ENCODE results near the gene SLC22A2.

The SLC22A2 gene

GRCh38 chr6:160217073-160217472, 41.5 kb downstream of the SLC22A2 start:
- no peak for TF ChIP-seq YY1 (IDR thresholded peaks at IDR 0.05; ENCODE audit: low read depth)
- TF ChIP-seq NFIC (IDR thresholded peaks at IDR 0.05), result no peak
- no peak for TF ChIP-seq MAX (IDR thresholded peaks at IDR 0.05)
- no peak for TF ChIP-seq REST (IDR thresholded peaks at IDR 0.05; ENCODE audit: low read depth)
- no peak for TF ChIP-seq TAF1 (IDR thresholded peaks at IDR 0.05; ENCODE audit: low read depth)
- no peak for TF ChIP-seq RAD21 (IDR thresholded peaks at IDR 0.05; ENCODE audit: low read depth)
- no peak for TF ChIP-seq USF1 (IDR thresholded peaks at IDR 0.05)
- TF ChIP-seq ZBTB7A (IDR thresholded peaks at IDR 0.05; ENCODE audit: low read depth), result no peak
- TF ChIP-seq FOXM1 (IDR thresholded peaks at IDR 0.05; ENCODE audit: borderline replicate concordance, low read depth), result no peak
- TF ChIP-seq EP300 (IDR thresholded peaks at IDR 0.05; ENCODE audit: borderline replicate concordance), result no peak
- no peak for TF ChIP-seq EGR1 (IDR thresholded peaks at IDR 0.05)
- TF ChIP-seq CEBPB (IDR thresholded peaks at IDR 0.05), result no peak
- TF ChIP-seq TEAD4 (IDR thresholded peaks at IDR 0.05), result no peak
- no peak for TF ChIP-seq CREB1 (IDR thresholded peaks at IDR 0.05; ENCODE audit: low read depth)
- TF ChIP-seq TCF12 (IDR thresholded peaks at IDR 0.05; ENCODE audit: low read depth), result no peak

GRCh38 chr6:160215232-160215631, 43.4 kb downstream of the SLC22A2 start:
- TF ChIP-seq CEBPB (IDR thresholded peaks at IDR 0.05), result no peak
- no peak for TF ChIP-seq YY1 (IDR thresholded peaks at IDR 0.05; ENCODE audit: low read depth)
- TF ChIP-seq RAD21 (IDR thresholded peaks at IDR 0.05; ENCODE audit: low read depth), result no peak
- TF ChIP-seq MAX (IDR thresholded peaks at IDR 0.05), result no peak

- no peak for TF ChIP-seq EP300 (IDR thresholded peaks at IDR 0.05; ENCODE audit: borderline replicate concordance)
- no peak for TF ChIP-seq MAX (IDR thresholded peaks at IDR 0.05)
- TF ChIP-seq EGR1 (IDR thresholded peaks at IDR 0.05), result no peak
- no peak for TF ChIP-seq REST (IDR thresholded peaks at IDR 0.05; ENCODE audit: low read depth)
- TF ChIP-seq RAD21 (IDR thresholded peaks at IDR 0.05; ENCODE audit: low read depth), result no peak
- TF ChIP-seq TEAD4 (IDR thresholded peaks at IDR 0.05), result no peak
- TF ChIP-seq CREB1 (IDR thresholded peaks at IDR 0.05; ENCODE audit: low read depth), result no peak
- no peak for TF ChIP-seq TAF1 (IDR thresholded peaks at IDR 0.05; ENCODE audit: low read depth)
- no peak for TF ChIP-seq TCF12 (IDR thresholded peaks at IDR 0.05; ENCODE audit: low read depth)
- TF ChIP-seq YY1 (IDR thresholded peaks at IDR 0.05; ENCODE audit: low read depth), result no peak
- TF ChIP-seq CEBPB (IDR thresholded peaks at IDR 0.05), result no peak
Observed at GRCh38 chr6:160207618-160208017, 51.0 kb downstream of the SLC22A2 start.

GRCh38 chr6:160204710-160205109, 53.9 kb downstream of the SLC22A2 start:
- TF ChIP-seq MAX (IDR thresholded peaks at IDR 0.05), result no peak
- TF ChIP-seq EP300 (IDR thresholded peaks at IDR 0.05; ENCODE audit: borderline replicate concordance), result no peak
- no peak for TF ChIP-seq CEBPB (IDR thresholded peaks at IDR 0.05)
- TF ChIP-seq CREB1 (IDR thresholded peaks at IDR 0.05; ENCODE audit: low read depth), result no peak
- no peak for TF ChIP-seq YY1 (IDR thresholded peaks at IDR 0.05; ENCODE audit: low read depth)
- TF ChIP-seq EGR1 (IDR thresholded peaks at IDR 0.05), result no peak
- TF ChIP-seq RAD21 (IDR thresholded peaks at IDR 0.05; ENCODE audit: low read depth), result no peak
- TF ChIP-seq FOXM1 (IDR thresholded peaks at IDR 0.05; ENCODE audit: borderline replicate concordance, low read depth), result no peak
- TF ChIP-seq USF1 (IDR thresholded peaks at IDR 0.05), result no peak
- TF ChIP-seq TAF1 (IDR thresholded peaks at IDR 0.05; ENCODE audit: low read depth), result no peak
- TF ChIP-seq REST (IDR thresholded peaks at IDR 0.05; ENCODE audit: low read depth), result no peak
- no peak for TF ChIP-seq ZBTB7A (IDR thresholded peaks at IDR 0.05; ENCODE audit: low read depth)
- no peak for TF ChIP-seq TCF12 (IDR thresholded peaks at IDR 0.05; ENCODE audit: low read depth)
- TF ChIP-seq NFIC (IDR thresholded peaks at IDR 0.05), result no peak
- no peak for TF ChIP-seq TEAD4 (IDR thresholded peaks at IDR 0.05)

Measured in Ishikawa (cell line).